Epithelial cell of esophagus (primary cell): ENCODE data around the gene ZNF879.

Experiments
- DNase-seq: peaks from one replicate; pipeline ENCODE4 v3.0.0; 2010; ENCODE audit warnings: low read depth
- H3K4me3 ChIP-seq: 2 replicates; pipeline ENCODE4 v1.5.1; 2011; ENCODE audit warnings: mild to moderate bottlenecking, low read length, control low read depth
- CTCF ChIP-seq: IDR thresholded peaks from 2 replicates; pipeline ENCODE4 v1.5.1; 2011; ENCODE audit warnings: low read depth, mild to moderate bottlenecking, low read length, control low read depth, inconsistent platforms; ENCODE audit not compliant: insufficient read depth; ENCODE audit errors: missing control alignments

The ZNF879 gene

DNA sequence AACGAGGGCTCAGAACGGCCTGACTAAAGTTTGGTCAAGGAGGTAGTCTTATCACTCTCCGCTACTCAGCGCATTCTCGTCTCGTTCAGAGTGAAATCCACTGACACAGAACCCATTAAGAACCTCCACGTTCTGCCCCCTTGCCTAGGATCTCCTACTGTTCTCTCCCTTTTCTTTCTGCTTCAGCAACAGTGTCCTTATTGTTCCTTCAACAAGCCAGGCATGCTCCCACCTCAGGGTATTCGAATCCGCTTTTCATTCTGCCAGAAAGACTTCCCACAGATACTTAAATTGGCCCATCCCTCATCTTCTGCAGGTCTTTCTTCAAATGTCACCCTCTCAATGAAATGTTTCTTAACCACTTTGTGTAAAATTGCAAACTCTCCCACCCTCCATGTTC is 32.2 kb downstream of the ZNF879 start:
- H3K4me3 ChIP-seq, result no peak overlapping the region
- DNase-seq, result no peak
- TF ChIP-seq CTCF, result no peak

- peak within 1 kb of the TSS; percentile 72 for H3K4me3 ChIP-seq
- no peak for TF ChIP-seq CTCF
- peak; percentile 86 for DNase-seq
These were observed 36.8 kb downstream of the ZNF879 start, which contains the start of gene ZNF354C for GRCh38 chr5:179060116-179061008. Gene ZNF354C, plus strand, starts transcription at chr5:179060373. Its CDS starts 1,696 bp downstream, at chr5:179062069.

DNA sequence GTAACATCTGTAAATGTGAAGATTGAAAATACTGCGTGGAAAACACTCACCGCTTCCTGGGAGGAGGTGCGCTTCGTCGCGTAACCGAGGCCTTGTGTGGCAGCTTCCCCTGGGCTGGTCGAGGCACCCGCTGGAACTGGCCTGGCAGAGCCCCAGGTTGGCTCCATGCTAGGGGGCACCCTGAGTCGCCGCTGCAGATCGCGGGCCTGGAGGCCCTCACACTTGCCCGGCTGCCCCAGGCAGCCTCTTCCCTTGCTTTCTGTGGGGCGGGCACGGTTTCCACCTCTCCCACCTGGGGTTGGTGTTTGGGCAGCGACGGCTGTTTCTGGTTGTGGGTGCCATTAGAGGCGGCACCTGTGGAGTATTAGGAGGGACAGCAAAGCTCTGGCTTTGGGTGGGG is 37.4 kb downstream of the ZNF879 start:
- peak overlapping the region; percentile 72 for H3K4me3 ChIP-seq
- DNase-seq, result no peak
- TF ChIP-seq CTCF, result no peak

DNA sequence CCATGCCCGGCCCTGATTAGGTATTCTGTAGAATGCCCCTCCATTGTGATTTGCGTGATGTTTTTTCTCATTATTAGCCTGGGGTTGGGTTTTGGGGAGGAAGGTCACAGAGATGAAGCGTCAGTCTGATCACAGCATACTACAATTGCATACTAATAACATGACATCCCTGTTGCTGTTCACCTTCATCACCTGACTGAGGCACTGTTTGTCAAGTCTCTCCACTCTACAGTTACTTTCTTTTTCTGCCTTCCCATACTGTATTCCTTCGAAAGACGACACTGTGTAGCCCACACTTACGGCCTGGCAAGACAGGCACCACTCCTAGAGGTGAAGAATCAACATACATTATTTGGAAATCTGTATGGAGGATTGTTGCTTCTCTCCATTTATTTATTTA is 42.1 kb downstream of the ZNF879 start:
- no peak for DNase-seq
- H3K4me3 ChIP-seq, result no peak overlapping the region
- no peak for TF ChIP-seq CTCF

GRCh38 chr5:179079165-179079987 is 55.8 kb downstream of the ZNF879 start:
- TF ChIP-seq CTCF, result no peak
- H3K4me3 ChIP-seq, result no peak overlapping the region
- DNase-seq, result no peak

GRCh38 chr5:179080724-179081123 is 57.1 kb downstream of the ZNF879 start:
- no peak for TF ChIP-seq CTCF
- no peak for DNase-seq
- H3K4me3 ChIP-seq, result no peak overlapping the region
